Measurements from ENCODE around the gene KCNJ1. TPM values are rescaled to one million over a fixed set of nuclear protein-coding genes. Genes with fewer than 3 reads are reported as not detected.

Gene KCNJ1
- total RNA-seq, 1 donor from 2014 or later, result not detected

GRCh38 chr11:128903248-128904061 lies 36.4 kb upstream of the KCNJ1 start:
- DNase-seq, result peak; percentile 67
- intact Hi-C loops (cut with DNase I), result no loop called here
- peak; percentile 15 for ATAC-seq (ENCODE audit: poor library complexity)

GRCh38 chr11:128902515-128903066 lies 35.5 kb upstream of the KCNJ1 start:
- ATAC-seq (ENCODE audit: poor library complexity) (no peak), DNase-seq (no peak)
- intact Hi-C loops (cut with DNase I), result no loop called here

- DNase-seq, result no peak
- intact Hi-C loops (cut with DNase I), result no loop called here
- ATAC-seq (ENCODE audit: poor library complexity), result no peak
Measured at GRCh38 chr11:128901653-128902514, 34.8 kb upstream of the KCNJ1 start.

- intact Hi-C loops (cut with DNase I), result no loop called here
- ATAC-seq (ENCODE audit: poor library complexity) (no peak), DNase-seq (no peak)
Measured at GRCh38 chr11:128900468-128900867, 33.4 kb upstream of the KCNJ1 start.

- ATAC-seq (ENCODE audit: poor library complexity) (no peak), DNase-seq (no peak)
- intact Hi-C loops (cut with DNase I), result no loop called here
Measured at GRCh38 chr11:128898580-128899344, 31.7 kb upstream of the KCNJ1 start.

- no peak for DNase-seq
- intact Hi-C loops (cut with DNase I), result no loop called here
- no peak for ATAC-seq (ENCODE audit: poor library complexity)
Measured at GRCh38 chr11:128897826-128898225, 30.7 kb upstream of the KCNJ1 start.

- intact Hi-C loops (cut with DNase I), result no loop called here
- ATAC-seq (ENCODE audit: poor library complexity) (no peak), DNase-seq (no peak)
Measured at GRCh38 chr11:128896356-128896755, 29.3 kb upstream of the KCNJ1 start.

GRCh38 chr11:128895526-128895925 lies 28.4 kb upstream of the KCNJ1 start:
- intact Hi-C loops (cut with DNase I), result no loop called here
- ATAC-seq (ENCODE audit: poor library complexity), result peak; percentile 14
- no peak for DNase-seq

- peak; percentile 84 for DNase-seq
- intact Hi-C loops (cut with DNase I), result no loop called here
- peak; percentile 81 for ATAC-seq (ENCODE audit: poor library complexity)
Measured at GRCh38 chr11:128894685-128895084, 27.6 kb upstream of the KCNJ1 start.

- no peak for DNase-seq
- intact Hi-C loops (cut with DNase I), result no loop called here
- ATAC-seq (ENCODE audit: poor library complexity), result no peak
Measured at GRCh38 chr11:128894286-128894681, 27.2 kb upstream of the KCNJ1 start.

- DNase-seq, result no peak
- intact Hi-C loops (cut with DNase I), result no loop called here
- peak; percentile 48 for ATAC-seq (ENCODE audit: poor library complexity)
Measured at GRCh38 chr11:128893578-128894285, 26.6 kb upstream of the KCNJ1 start.

GRCh38 chr11:128892866-128893565 lies 25.9 kb upstream of the KCNJ1 start:
- ATAC-seq (ENCODE audit: poor library complexity), result no peak
- DNase-seq, result no peak
- intact Hi-C loops (cut with DNase I), result no loop called here

- ATAC-seq (ENCODE audit: poor library complexity), result no peak
- DNase-seq, result no peak
- intact Hi-C loops (cut with DNase I), result no loop called here
Measured at GRCh38 chr11:128891913-128892398, 24.9 kb upstream of the KCNJ1 start.

- intact Hi-C loops (cut with DNase I), result no loop called here
- DNase-seq (peak; percentile 67), ATAC-seq (ENCODE audit: poor library complexity) (peak; percentile 59)
Measured at GRCh38 chr11:128890543-128891368, 23.7 kb upstream of the KCNJ1 start, which contains the start of gene KCNJ5. Gene KCNJ5, plus strand, starts transcription at chr11:128891356. Its CDS starts 19,918 bp downstream, at chr11:128911274.

GRCh38 chr11:128890216-128890542 lies 23.1 kb upstream of the KCNJ1 start:
- no peak for ATAC-seq (ENCODE audit: poor library complexity)
- intact Hi-C loops (cut with DNase I), result no loop called here
- no peak for DNase-seq

- ATAC-seq (ENCODE audit: poor library complexity), result no peak
- intact Hi-C loops (cut with DNase I), result no loop called here
- no peak for DNase-seq
Measured at GRCh38 chr11:128889657-128890213, 22.6 kb upstream of the KCNJ1 start.

All from Right ventricle myocardium superior (tissue), 1 donor.